Measurements from ENCODE around the gene DAG1. TPM values are rescaled to one million over a fixed set of nuclear protein-coding genes. Genes with fewer than 3 reads are reported as not detected.

DAG1 gene
- total and polyA plus RNA-seq, 7 experiments from 2014 or later, result 5.4 to 22.3 (median 16.9) TPM

- H3K27me3 Mint-ChIP-seq, result no peaks in the 10 kb centered on the region
- peaks cover 0 to 15% (median 6%) of the 10 kb centered on the region in 5 donors for H3K36me3 Mint-ChIP-seq
- Histone ChIP-seq H3K9me3 (ENCODE audit: control insufficient read depth in 2 of 3, low read length in 3 of 3) (no peaks in the 10 kb centered on the region), H3K27me3 (ENCODE audit: control insufficient read depth in 2 of 2, insufficient read depth in 2 of 2, low read length in 2 of 2) (no peaks in the 10 kb centered on the region), H3K27ac (ENCODE audit: low read depth, low read length) (peak overlapping the region; percentile 83), H3K4me1 (ENCODE audit: control insufficient read depth in 2 of 2, insufficient read depth in 2 of 2, low read length in 2 of 2) (peaks cover 0 to 5% of the 10 kb centered on the region in 2 donors), H3K36me3 (ENCODE audit: control insufficient read depth in 2 of 3, insufficient read depth in 3 of 3, low read length in 3 of 3) (peaks cover 0 to 21% (median 0%) of the 10 kb centered on the region in 3 experiments), H3K4me3 (ENCODE audit: low read length) (peak overlapping the region; percentile 84)
- peak in 1 of 9 donors; percentile 13 for DNase-seq
- ChIA-PET POLR2A (interaction anchor here (0.6 to 2.8 kb wide), 18 partner anchors 8 to 1953 kb away, joined by 3 to 29 read pairs (median 4); partner anchors contain the start of genes NDUFAF3, QRICH1, RHOA and SCAP), CTCF (interaction anchor here (0.6 to 1.6 kb wide), 5 partner anchors 13 to 263 kb away, joined by 3 to 8 read pairs (median 5); partner anchors contain the start of gene USP4)
- H3K9me3 Mint-ChIP-seq, result no peaks in the 10 kb centered on the region
- H3K27ac Mint-ChIP-seq, result peak overlapping the region; percentile 49 to 96 (median 94)
- H3K4me1 Mint-ChIP-seq, result peaks cover 17 to 37% (median 28%) of the 10 kb centered on the region in 7 donors
- ATAC-seq, result no peak
- H3K4me3 Mint-ChIP-seq, result peak overlapping the region; percentile 88 to 98 (median 94)
- intact Hi-C loops (cut with micrococcal nuclease), result loop anchor here (1.0 to 5.0 kb wide), 10 partner anchors 12 to 421 kb away; partner anchors contain the start of genes DAG1 (in 2 of the 2), TCTA (in 2 of the 2), USP4 (in 2 of the 2) and APEH (in 1 of the 2)
Observed at GRCh38 chr3:49428752-49429080, 41.4 kb upstream of the DAG1 start.

- Mint-ChIP-seq H3K27me3 (no peaks in the 10 kb centered on the region), H3K36me3 (no peaks in the 10 kb centered on the region), H3K9me3 (no peaks in the 10 kb centered on the region), H3K4me1 (peaks cover 0 to 5% (median 2%) of the 10 kb centered on the region in 7 donors), H3K27ac (no peak overlapping the region), H3K4me3 (no peak overlapping the region)
- intact Hi-C loops (cut with micrococcal nuclease), result no loop called here
- DNase-seq (no peak), ATAC-seq (no peak)
- Histone ChIP-seq H3K4me1 (ENCODE audit: control insufficient read depth in 2 of 2, insufficient read depth in 2 of 2, low read length in 2 of 2) (no peaks in the 10 kb centered on the region), H3K4me3 (ENCODE audit: low read length) (no peak overlapping the region), H3K36me3 (ENCODE audit: control insufficient read depth in 2 of 3, insufficient read depth in 3 of 3, low read length in 3 of 3) (no peaks in the 10 kb centered on the region), H3K27me3 (ENCODE audit: control insufficient read depth in 2 of 2, insufficient read depth in 2 of 2, low read length in 2 of 2) (no peaks in the 10 kb centered on the region), H3K27ac (ENCODE audit: low read depth, low read length) (no peak overlapping the region), H3K9me3 (ENCODE audit: control insufficient read depth in 2 of 3, low read length in 3 of 3) (no peaks in the 10 kb centered on the region)
- CTCF ChIA-PET, result no interaction called here
- POLR2A ChIA-PET, result no interaction called here
Observed at GRCh38 chr3:49434731-49435130, 35.3 kb upstream of the DAG1 start.

GRCh38 chr3:49445391-49445790 lies 24.7 kb upstream of the DAG1 start:
- Mint-ChIP-seq H3K4me1 (peaks cover 5 to 25% (median 18%) of the 10 kb centered on the region in 7 donors), H3K27me3 (no peaks in the 10 kb centered on the region), H3K27ac (peak overlapping the region in 3 of 9 donors; percentile 25 to 60 (median 45)), H3K4me3 (no peak overlapping the region), H3K36me3 (no peaks in the 10 kb centered on the region), H3K9me3 (no peaks in the 10 kb centered on the region)
- no peak for ATAC-seq
- H3K27ac ChIP-seq (ENCODE audit: low read depth, low read length), result no peak overlapping the region
- intact Hi-C loops (cut with micrococcal nuclease), result loop anchor here (5.0 to 10.0 kb wide), 2 partner anchors 51 to 458 kb away; no protein-coding TSS in a partner anchor
- DNase-seq, result no peak
- ChIA-PET CTCF (interaction anchor here (1.5 to 5.0 kb wide), 3 partner anchors 29 to 149 kb away, joined by 3 to 23 read pairs (median 14); partner anchors contain the start of gene USP4), POLR2A (interaction anchor here (0.6 to 2.9 kb wide), 8 partner anchors 16 to 112 kb away, joined by 3 to 22 read pairs (median 5); partner anchors contain the start of genes DAG1, NICN1, RHOA and TCTA)
- no peaks in the 10 kb centered on the region for H3K27me3 ChIP-seq (ENCODE audit: control insufficient read depth in 2 of 2, insufficient read depth in 2 of 2, low read length in 2 of 2)
- H3K9me3 ChIP-seq (ENCODE audit: control insufficient read depth in 2 of 3, low read length in 3 of 3), result no peaks in the 10 kb centered on the region
- no peak overlapping the region for H3K4me3 ChIP-seq (ENCODE audit: low read length)
- peaks cover 10 to 15% of the 10 kb centered on the region in 2 donors for H3K4me1 ChIP-seq (ENCODE audit: control insufficient read depth in 2 of 2, insufficient read depth in 2 of 2, low read length in 2 of 2)
- no peaks in the 10 kb centered on the region for H3K36me3 ChIP-seq (ENCODE audit: control insufficient read depth in 2 of 3, insufficient read depth in 3 of 3, low read length in 3 of 3)

- ATAC-seq (no peak), DNase-seq (no peak)
- H3K27ac ChIP-seq (ENCODE audit: low read depth, low read length), result no peak overlapping the region
- no peak overlapping the region for H3K4me3 ChIP-seq (ENCODE audit: low read length)
- CTCF ChIA-PET, result interaction anchor here (0.7 kb wide), 1 partner anchor 114 kb away, joined by 5 read pairs; the partner anchor contains the start of gene USP4
- Mint-ChIP-seq H3K27me3 (no peaks in the 10 kb centered on the region), H3K36me3 (no peaks in the 10 kb centered on the region), H3K4me1 (peaks cover 0 to 6% (median 5%) of the 10 kb centered on the region in 7 donors), H3K9me3 (no peaks in the 10 kb centered on the region), H3K27ac (peak overlapping the region in 1 of 9 donors; percentile 51), H3K4me3 (no peak overlapping the region)
- H3K4me1 ChIP-seq (ENCODE audit: control insufficient read depth in 2 of 2, insufficient read depth in 2 of 2, low read length in 2 of 2), result no peaks in the 10 kb centered on the region
- intact Hi-C loops (cut with micrococcal nuclease), result no loop called here
- POLR2A ChIA-PET, result interaction anchor here (0.6 to 1.2 kb wide), 4 partner anchors 10 to 145 kb away, joined by 3 to 5 read pairs (median 4); no protein-coding TSS in a partner anchor
- H3K36me3 ChIP-seq (ENCODE audit: control insufficient read depth in 2 of 3, insufficient read depth in 3 of 3, low read length in 3 of 3), result no peaks in the 10 kb centered on the region
- H3K27me3 ChIP-seq (ENCODE audit: control insufficient read depth in 2 of 2, insufficient read depth in 2 of 2, low read length in 2 of 2), result no peaks in the 10 kb centered on the region
- H3K9me3 ChIP-seq (ENCODE audit: control insufficient read depth in 2 of 3, low read length in 3 of 3), result no peaks in the 10 kb centered on the region
Observed at GRCh38 chr3:49453621-49454020, 16.4 kb upstream of the DAG1 start.

- H3K9me3 Mint-ChIP-seq, result no peaks in the 10 kb centered on the region
- Histone ChIP-seq H3K4me1 (ENCODE audit: control insufficient read depth in 2 of 2, insufficient read depth in 2 of 2, low read length in 2 of 2) (no peaks in the 10 kb centered on the region), H3K27me3 (ENCODE audit: control insufficient read depth in 2 of 2, insufficient read depth in 2 of 2, low read length in 2 of 2) (no peaks in the 10 kb centered on the region), H3K27ac (ENCODE audit: low read depth, low read length) (no peak overlapping the region), H3K9me3 (ENCODE audit: control insufficient read depth in 2 of 3, low read length in 3 of 3) (no peaks in the 10 kb centered on the region), H3K36me3 (ENCODE audit: control insufficient read depth in 2 of 3, insufficient read depth in 3 of 3, low read length in 3 of 3) (no peaks in the 10 kb centered on the region), H3K4me3 (ENCODE audit: low read length) (no peak overlapping the region)
- H3K36me3 Mint-ChIP-seq, result no peaks in the 10 kb centered on the region
- POLR2A ChIA-PET, result interaction anchor here (0.6 to 1.3 kb wide), 6 partner anchors 11 to 145 kb away, joined by 3 to 5 read pairs (median 3); partner anchors contain the start of gene DAG1
- intact Hi-C loops (cut with micrococcal nuclease), result no loop called here
- H3K4me1 Mint-ChIP-seq, result no peaks in the 10 kb centered on the region
- DNase-seq (no peak), ATAC-seq (no peak)
- CTCF ChIA-PET, result interaction anchor here (0.7 kb wide), 1 partner anchor 114 kb away, joined by 5 read pairs; the partner anchor contains the start of gene USP4
- peak overlapping the region in 1 of 9 donors; percentile 63 for H3K27ac Mint-ChIP-seq
- no peak overlapping the region for H3K4me3 Mint-ChIP-seq
- H3K27me3 Mint-ChIP-seq, result no peaks in the 10 kb centered on the region
Observed at GRCh38 chr3:49454458-49454857, 15.6 kb upstream of the DAG1 start.

- Mint-ChIP-seq H3K27ac (no peak overlapping the region), H3K4me3 (no peak overlapping the region), H3K9me3 (no peaks in the 10 kb centered on the region), H3K27me3 (no peaks in the 10 kb centered on the region), H3K4me1 (no peaks in the 10 kb centered on the region), H3K36me3 (no peaks in the 10 kb centered on the region)
- no peak for DNase-seq
- Histone ChIP-seq H3K36me3 (ENCODE audit: control insufficient read depth in 2 of 3, insufficient read depth in 3 of 3, low read length in 3 of 3) (no peaks in the 10 kb centered on the region), H3K27ac (ENCODE audit: low read depth, low read length) (no peak overlapping the region), H3K27me3 (ENCODE audit: control insufficient read depth in 2 of 2, insufficient read depth in 2 of 2, low read length in 2 of 2) (no peaks in the 10 kb centered on the region), H3K4me1 (ENCODE audit: control insufficient read depth in 2 of 2, insufficient read depth in 2 of 2, low read length in 2 of 2) (no peaks in the 10 kb centered on the region), H3K4me3 (ENCODE audit: low read length) (no peak overlapping the region), H3K9me3 (ENCODE audit: control insufficient read depth in 2 of 3, low read length in 3 of 3) (no peaks in the 10 kb centered on the region)
- POLR2A ChIA-PET, result interaction anchor here (0.6 to 1.3 kb wide), 4 partner anchors 15 to 39 kb away, joined by 3 read pairs; partner anchors contain the start of gene DAG1
- CTCF ChIA-PET, result no interaction called here
- intact Hi-C loops (cut with micrococcal nuclease), result no loop called here
- ATAC-seq, result no peak
Observed at GRCh38 chr3:49454898-49455681, 15.0 kb upstream of the DAG1 start.
